Kidney capillary endothelial cell (primary cell): Measurements from ENCODE around the gene LRTM2.

Experiments used
- DNase-seq: peaks from one replicate; pipeline ENCODE4 v3.0.0-alpha.2; 2018; ENCODE audit warnings: low spot score

Gene LRTM2

GRCh38 chr12:1829306-1829900 is 9.0 kb downstream of the LRTM2 start:
- DNase-seq = no peak

- DNase-seq = no peak
Measured at GRCh38 chr12:1830401-1830845, 10.1 kb downstream of the LRTM2 start.

GRCh38 chr12:1830981-1831963 is 10.9 kb downstream of the LRTM2 start:
- peak; percentile 28 for DNase-seq

GRCh38 chr12:1832801-1833595 is 12.6 kb downstream of the LRTM2 start:
- no peak for DNase-seq

- DNase-seq = no peak
Measured at GRCh38 chr12:1833596-1834028, 13.2 kb downstream of the LRTM2 start.

GRCh38 chr12:1834186-1834925 is 14.0 kb downstream of the LRTM2 start:
- no peak for DNase-seq

- DNase-seq = no peak
Measured at GRCh38 chr12:1835211-1836131, 15.1 kb downstream of the LRTM2 start.

GRCh38 chr12:1836241-1836803 is 16.0 kb downstream of the LRTM2 start:
- DNase-seq = no peak

GRCh38 chr12:1836854-1837421 is 16.6 kb downstream of the LRTM2 start:
- no peak for DNase-seq

GRCh38 chr12:1837541-1838204 is 17.3 kb downstream of the LRTM2 start:
- DNase-seq = no peak

- no peak for DNase-seq
Measured at GRCh38 chr12:1838205-1838993, 18.0 kb downstream of the LRTM2 start.

- no peak for DNase-seq
Measured at GRCh38 chr12:1838994-1839365, 18.6 kb downstream of the LRTM2 start.

- DNase-seq = no peak
Measured at GRCh38 chr12:1839464-1839863, 19.1 kb downstream of the LRTM2 start.

GRCh38 chr12:1839956-1840951 is 19.9 kb downstream of the LRTM2 start:
- no peak for DNase-seq

GRCh38 chr12:1840981-1841425 is 20.6 kb downstream of the LRTM2 start:
- DNase-seq = no peak

GRCh38 chr12:1841586-1842182 is 21.3 kb downstream of the LRTM2 start:
- no peak for DNase-seq
